Endothelial cell (in vitro differentiated cells): Measurements from ENCODE around the gene LASP1NB.

Source experiments
- DNase-seq: peaks from one replicate; pipeline ENCODE4 v3.0.0; 2021; ENCODE audit warnings: low spot score
- H3K27ac Mint-ChIP-seq: one replicate; pipeline ENCODE4 v1.8.0; 2021; ENCODE audit warnings: mixed read lengths, inconsistent platforms; ENCODE audit not compliant: unreplicated experiment
- H3K27me3 Mint-ChIP-seq: one replicate; pipeline ENCODE4 v1.8.0; 2021; ENCODE audit warnings: mild to moderate bottlenecking, moderate library complexity, mixed read lengths, inconsistent platforms; ENCODE audit not compliant: unreplicated experiment
- H3K36me3 Mint-ChIP-seq: one replicate; pipeline ENCODE4 v1.8.0; 2021; ENCODE audit warnings: mild to moderate bottlenecking, low read depth, mixed read lengths, inconsistent platforms; ENCODE audit not compliant: unreplicated experiment
- H3K4me1 Mint-ChIP-seq: one replicate; pipeline ENCODE4 v1.8.0; 2021; ENCODE audit warnings: mild to moderate bottlenecking, mixed read lengths, inconsistent platforms; ENCODE audit not compliant: unreplicated experiment
- H3K4me3 Mint-ChIP-seq: one replicate; pipeline ENCODE4 v1.8.0; 2021; ENCODE audit warnings: mild to moderate bottlenecking, mixed read lengths, inconsistent platforms; ENCODE audit not compliant: unreplicated experiment
- H3K9me3 Mint-ChIP-seq: one replicate; pipeline ENCODE4 v1.8.0; 2021; ENCODE audit warnings: mixed read lengths, inconsistent platforms; ENCODE audit not compliant: unreplicated experiment
- CTCF ChIP-seq: fragments of 200-600 bp; sonication (generic); IDR thresholded peaks from one replicate; pipeline ENCODE4 v1.5.0; 2021; ENCODE audit warnings: antibody characterized with exemption; ENCODE audit not compliant: unreplicated experiment

Gene LASP1NB

GRCh38 chr17:38882870-38883269, 42.5 kb upstream of the LASP1NB start:
- H3K27ac Mint-ChIP-seq: no peak overlapping the region
- H3K4me3 Mint-ChIP-seq: no peak overlapping the region
- TF ChIP-seq CTCF: no peak
- H3K9me3 Mint-ChIP-seq: no peaks in the 10 kb centered on the region
- no peak for DNase-seq
- H3K36me3 Mint-ChIP-seq: peaks cover 20% of the 10 kb centered on the region
- H3K4me1 Mint-ChIP-seq: peaks cover 63% of the 10 kb centered on the region
- H3K27me3 Mint-ChIP-seq: peaks cover under 1% of the 10 kb centered on the region

- DNase-seq: no peak
- no peaks in the 10 kb centered on the region for H3K9me3 Mint-ChIP-seq
- peak overlapping the region; percentile 60 for H3K4me3 Mint-ChIP-seq
- peak overlapping the region; percentile 88 for H3K27ac Mint-ChIP-seq
- H3K36me3 Mint-ChIP-seq: peaks cover 15% of the 10 kb centered on the region
- no peaks in the 10 kb centered on the region for H3K27me3 Mint-ChIP-seq
- no peak for TF ChIP-seq CTCF
- H3K4me1 Mint-ChIP-seq: peaks cover 63% of the 10 kb centered on the region
Observed at GRCh38 chr17:38883592-38884526, 41.6 kb upstream of the LASP1NB start.

GRCh38 chr17:38885044-38885727, 40.2 kb upstream of the LASP1NB start:
- no peaks in the 10 kb centered on the region for H3K27me3 Mint-ChIP-seq
- H3K4me1 Mint-ChIP-seq: peaks cover 61% of the 10 kb centered on the region
- no peak for TF ChIP-seq CTCF
- DNase-seq: no peak
- H3K36me3 Mint-ChIP-seq: peaks cover 20% of the 10 kb centered on the region
- no peaks in the 10 kb centered on the region for H3K9me3 Mint-ChIP-seq
- H3K4me3 Mint-ChIP-seq: no peak overlapping the region
- H3K27ac Mint-ChIP-seq: peak overlapping the region; percentile 61

- peak overlapping the region; percentile 21 for H3K4me3 Mint-ChIP-seq
- no peaks in the 10 kb centered on the region for H3K27me3 Mint-ChIP-seq
- H3K27ac Mint-ChIP-seq: peak overlapping the region; percentile 61
- H3K36me3 Mint-ChIP-seq: peaks cover 22% of the 10 kb centered on the region
- no peak for DNase-seq
- H3K4me1 Mint-ChIP-seq: peaks cover 53% of the 10 kb centered on the region
- H3K9me3 Mint-ChIP-seq: no peaks in the 10 kb centered on the region
- no peak for TF ChIP-seq CTCF
Observed at GRCh38 chr17:38885728-38886642, 39.4 kb upstream of the LASP1NB start.
